ENCODE measurements around the gene SNAP91.

The SNAP91 gene

GRCh38 chr6:83510791-83511190 lies 198.1 kb downstream of the SNAP91 start:
- Histone ChIP-seq H3K36me3 (ENCODE audit: insufficient read depth, low read length) (no peaks in the 10 kb centered on the region), H3K27me3 (ENCODE audit: insufficient read depth, low read length) (peaks cover 14% of the 10 kb centered on the region; the same call in 1 of the 2 replicates), H3K27ac (ENCODE audit: low read depth, low read length) (no peak overlapping the region), H3K4me1 (ENCODE audit: insufficient read depth, low read length) (no peaks in the 10 kb centered on the region; the same call in 1 of the 2 replicates), H3K4me3 (ENCODE audit: low read length) (no peak overlapping the region), H3K9ac (ENCODE audit: low read depth, low read length) (no peak overlapping the region), H3K9me3 (ENCODE audit: insufficient read depth, low read depth, low read length) (no peaks in the 10 kb centered on the region)
- 80% methylated on average over 3 of the region's 3 CpGs for WGBS

GRCh38 chr6:83509441-83509840 lies 199.5 kb downstream of the SNAP91 start:
- Histone ChIP-seq H3K4me3 (ENCODE audit: low read length) (no peak overlapping the region), H3K9ac (ENCODE audit: low read depth, low read length) (no peak overlapping the region), H3K4me1 (ENCODE audit: insufficient read depth, low read length) (no peaks in the 10 kb centered on the region; the same call in 1 of the 2 replicates), H3K9me3 (ENCODE audit: insufficient read depth, low read depth, low read length) (no peaks in the 10 kb centered on the region), H3K27me3 (ENCODE audit: insufficient read depth, low read length) (peaks cover 14% of the 10 kb centered on the region; the same call in 1 of the 2 replicates), H3K27ac (ENCODE audit: low read depth, low read length) (no peak overlapping the region), H3K36me3 (ENCODE audit: insufficient read depth, low read length) (no peaks in the 10 kb centered on the region)
- 94% methylated on average over 1 of the region's 1 CpG for WGBS

GRCh38 chr6:83505356-83505755 lies 203.5 kb downstream of the SNAP91 start:
- Histone ChIP-seq H3K9ac (ENCODE audit: low read depth, low read length) (no peak overlapping the region), H3K36me3 (ENCODE audit: insufficient read depth, low read length) (no peaks in the 10 kb centered on the region), H3K27me3 (ENCODE audit: insufficient read depth, low read length) (no peaks in the 10 kb centered on the region), H3K9me3 (ENCODE audit: insufficient read depth, low read depth, low read length) (no peaks in the 10 kb centered on the region), H3K4me3 (ENCODE audit: low read length) (no peak overlapping the region), H3K27ac (ENCODE audit: low read depth, low read length) (no peak overlapping the region), H3K4me1 (ENCODE audit: insufficient read depth, low read length) (no peaks in the 10 kb centered on the region)
- 86% methylated on average over 4 of the region's 4 CpGs for WGBS

Measured in HUES64 (cell line).